Colonic mucosa (tissue), 4 donors: ENCODE data around the gene ZNF546. TPM values are rescaled to one million over a fixed set of nuclear protein-coding genes. Genes with fewer than 3 reads are reported as not detected.
"Not testable (repeated sequence)": the region's sequence is repeated elsewhere in the genome, so short reads cannot be mapped to it uniquely, and the experiment has no call there.

Experiments used
- DNase-seq: peaks from one replicate; pipeline ENCODE4 v3.0.0-alpha.2; 2020
- H3K27ac ChIP-seq: fragments of 200-600 bp; one replicate; pipeline ENCODE4 v1.8.0; 2021
- H3K27me3 ChIP-seq: fragments of 200-600 bp; one replicate; pipeline ENCODE4 v1.8.0; 2021
- H3K36me3 ChIP-seq: fragments of 200-600 bp; one replicate; pipeline ENCODE4 v1.8.0; 2021
- H3K4me1 ChIP-seq: fragments of 200-600 bp; one replicate; pipeline ENCODE4 v1.8.0; 2021; ENCODE audit warnings: mild to moderate bottlenecking
- H3K4me3 ChIP-seq: fragments of 200-600 bp; one replicate; pipeline ENCODE4 v1.8.0; 2021
- H3K9ac ChIP-seq, 2 donors: one replicate each; pipeline ENCODE4 v1.7.0; 2013; ENCODE audit warnings: control low read depth in 2 of 2, low read depth in 2 of 2, low read length in 2 of 2
- H3K9me3 ChIP-seq: fragments of 200-600 bp; one replicate; pipeline ENCODE4 v1.8.0; 2021
- CTCF ChIP-seq: fragments of 200-600 bp; IDR thresholded peaks from one replicate; pipeline ENCODE4 v1.8.0; 2022; ENCODE audit warnings: antibody characterized with exemption, mild to moderate bottlenecking
- intact Hi-C: fragments of 100-400 bp; cut with DNase I; formaldehyde crosslinking; loops from one replicate; pipeline ENCODE4 v1.14.1; 2022
- total RNA-seq, 2 donors: library from RNA; stranded (reverse); fragmentation: NEBNext Ultra II Directional in 1 of 2; extraction: Animal tissue kit (Norgen Biotek cat#: 25700) in 1 of 2; gene quantifications; one replicate each; pipeline ENCODE4 v1.2.1, GENCODE V29; 2021
- donor health status: healthy.
- donor health status: DM: no; HTN: no; CAD: no.
- donor health status: DM: no; HTN: no; CAD: no.

Gene ZNF546
- total RNA-seq, 2 donors from 2014 or later, result 1.1 to 1.3 TPM

- no peak overlapping the region for H3K27ac ChIP-seq
- no peak overlapping the region for H3K4me3 ChIP-seq
- no peaks in the 10 kb centered on the region for H3K36me3 ChIP-seq
- H3K9me3 ChIP-seq, result no peaks in the 10 kb centered on the region
- no peak for TF ChIP-seq CTCF
- H3K9ac ChIP-seq, result no peak overlapping the region
- no peaks in the 10 kb centered on the region for H3K4me1 ChIP-seq
- intact Hi-C loops, result no loop called here
- H3K27me3 ChIP-seq, result no peaks in the 10 kb centered on the region
- no peak for DNase-seq
Measured at GRCh38 chr19:40023969-40024368, 27.1 kb downstream of the ZNF546 start.

- DNase-seq, result no peak
- peaks cover 3% of the 10 kb centered on the region for H3K9me3 ChIP-seq
- no peaks in the 10 kb centered on the region for H3K27me3 ChIP-seq
- intact Hi-C loops, result no loop called here
- no peak overlapping the region for H3K27ac ChIP-seq
- no peak overlapping the region for H3K4me3 ChIP-seq
- H3K9ac ChIP-seq, result no peak overlapping the region
- H3K36me3 ChIP-seq, result no peaks in the 10 kb centered on the region
- TF ChIP-seq CTCF, result no peak
- no peaks in the 10 kb centered on the region for H3K4me1 ChIP-seq
Measured at GRCh38 chr19:40025938-40026596, 29.2 kb downstream of the ZNF546 start.

GRCh38 chr19:40026597-40026970 lies 29.7 kb downstream of the ZNF546 start:
- no peak for TF ChIP-seq CTCF
- no peak overlapping the region for H3K27ac ChIP-seq
- H3K27me3 ChIP-seq, result no peaks in the 10 kb centered on the region
- intact Hi-C loops, result no loop called here
- H3K36me3 ChIP-seq, result no peaks in the 10 kb centered on the region
- H3K4me3 ChIP-seq, result no peak overlapping the region
- H3K9ac ChIP-seq, result no peak overlapping the region
- no peaks in the 10 kb centered on the region for H3K4me1 ChIP-seq
- DNase-seq, result no peak
- H3K9me3 ChIP-seq, result peaks cover 3% of the 10 kb centered on the region

GRCh38 chr19:40033989-40034560 lies 37.2 kb downstream of the ZNF546 start:
- H3K36me3 ChIP-seq, result no peaks in the 10 kb centered on the region
- intact Hi-C loops, result no loop called here
- H3K4me1 ChIP-seq, result no peaks in the 10 kb centered on the region
- DNase-seq, result no peak
- H3K27ac ChIP-seq, result no peak overlapping the region
- no peak overlapping the region for H3K4me3 ChIP-seq
- H3K9me3 ChIP-seq, result peaks cover 15% of the 10 kb centered on the region
- TF ChIP-seq CTCF, result no peak
- no peak overlapping the region for H3K9ac ChIP-seq
- no peaks in the 10 kb centered on the region for H3K27me3 ChIP-seq

GRCh38 chr19:40035996-40036395 lies 39.1 kb downstream of the ZNF546 start:
- TF ChIP-seq CTCF, result no peak
- intact Hi-C loops, result no loop called here
- Histone ChIP-seq H3K27ac (no peak overlapping the region), H3K4me1 (no peaks in the 10 kb centered on the region), H3K27me3 (no peaks in the 10 kb centered on the region), H3K4me3 (no peak overlapping the region), H3K9me3 (peaks cover 12% of the 10 kb centered on the region), H3K36me3 (no peaks in the 10 kb centered on the region), H3K9ac (no peak overlapping the region)
- no peak for DNase-seq

- H3K4me3 ChIP-seq, H3K27ac ChIP-seq, DNase-seq, H3K36me3 ChIP-seq, H3K9ac ChIP-seq, H3K9me3 ChIP-seq, H3K27me3 ChIP-seq, intact Hi-C loops, H3K4me1 ChIP-seq: not testable (repeated sequence)
Measured at GRCh38 chr19:40038047-40038446, 41.2 kb downstream of the ZNF546 start.

- H3K9ac ChIP-seq, result not testable (repeated sequence)
Measured at GRCh38 chr19:40041718-40042117, 44.9 kb downstream of the ZNF546 start.

More at GRCh38 chr19:40041718-40042117, 44.9 kb downstream of the ZNF546 start:
- H3K27ac ChIP-seq, DNase-seq, H3K27me3 ChIP-seq, intact Hi-C loops, H3K36me3 ChIP-seq, H3K4me1 ChIP-seq, H3K9me3 ChIP-seq, H3K4me3 ChIP-seq: not testable (repeated sequence)
